ENCODE data around the gene EPB41L1.

DNA sequence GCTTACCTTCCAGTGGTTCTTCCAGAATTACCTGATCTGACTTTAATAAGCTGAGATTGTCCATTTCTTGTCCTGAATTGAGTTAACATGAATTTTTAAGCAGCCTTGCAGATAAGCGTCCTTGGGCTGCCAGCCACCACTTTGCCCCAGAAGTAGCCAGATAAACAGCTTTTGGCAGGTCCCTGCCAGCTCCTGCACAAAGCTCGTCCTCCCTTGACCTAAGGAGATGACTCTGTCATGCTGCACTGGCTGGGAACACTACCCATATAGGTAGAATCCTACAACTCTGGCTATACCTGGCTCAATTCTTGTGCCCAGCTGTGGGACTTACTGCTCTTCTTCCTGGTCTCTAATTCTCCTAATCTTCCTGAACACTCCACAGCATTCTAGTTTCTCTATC is 42.1 kb downstream of the EPB41L1 start:
- TF ChIP-seq, protein P1, sequence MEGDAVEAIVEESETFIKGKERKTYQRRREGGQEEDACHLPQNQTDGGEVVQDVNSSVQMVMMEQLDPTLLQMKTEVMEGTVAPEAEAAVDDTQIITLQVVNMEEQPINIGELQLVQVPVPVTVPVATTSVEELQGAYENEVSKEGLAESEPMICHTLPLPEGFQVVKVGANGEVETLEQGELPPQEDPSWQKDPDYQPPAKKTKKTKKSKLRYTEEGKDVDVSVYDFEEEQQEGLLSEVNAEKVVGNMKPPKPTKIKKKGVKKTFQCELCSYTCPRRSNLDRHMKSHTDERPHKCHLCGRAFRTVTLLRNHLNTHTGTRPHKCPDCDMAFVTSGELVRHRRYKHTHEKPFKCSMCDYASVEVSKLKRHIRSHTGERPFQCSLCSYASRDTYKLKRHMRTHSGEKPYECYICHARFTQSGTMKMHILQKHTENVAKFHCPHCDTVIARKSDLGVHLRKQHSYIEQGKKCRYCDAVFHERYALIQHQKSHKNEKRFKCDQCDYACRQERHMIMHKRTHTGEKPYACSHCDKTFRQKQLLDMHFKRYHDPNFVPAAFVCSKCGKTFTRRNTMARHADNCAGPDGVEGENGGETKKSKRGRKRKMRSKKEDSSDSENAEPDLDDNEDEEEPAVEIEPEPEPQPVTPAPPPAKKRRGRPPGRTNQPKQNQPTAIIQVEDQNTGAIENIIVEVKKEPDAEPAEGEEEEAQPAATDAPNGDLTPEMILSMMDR (conservative IDR thresholded peaks at IDR 0.05; ENCODE audit: low read depth, low read length), result no peak
- no peak for TF ChIP-seq EZH2 (IDR thresholded peaks at IDR 0.05; ENCODE audit: borderline replicate concordance, low read depth, low read length, poor library complexity, severe bottlenecking)
